Suppressor macrophage (primary cell): ENCODE measurements around the gene ITGB6.
"Not testable (repeated sequence)": the region's sequence is repeated elsewhere in the genome, so short reads cannot be mapped to it uniquely, and the experiment has no call there.

ENCODE experiments used
- DNase-seq, 4 experiments: peaks; one replicate each; pipeline ENCODE4 v3.0.0-alpha.2; 2020 to 2022

ITGB6 gene

DNA sequence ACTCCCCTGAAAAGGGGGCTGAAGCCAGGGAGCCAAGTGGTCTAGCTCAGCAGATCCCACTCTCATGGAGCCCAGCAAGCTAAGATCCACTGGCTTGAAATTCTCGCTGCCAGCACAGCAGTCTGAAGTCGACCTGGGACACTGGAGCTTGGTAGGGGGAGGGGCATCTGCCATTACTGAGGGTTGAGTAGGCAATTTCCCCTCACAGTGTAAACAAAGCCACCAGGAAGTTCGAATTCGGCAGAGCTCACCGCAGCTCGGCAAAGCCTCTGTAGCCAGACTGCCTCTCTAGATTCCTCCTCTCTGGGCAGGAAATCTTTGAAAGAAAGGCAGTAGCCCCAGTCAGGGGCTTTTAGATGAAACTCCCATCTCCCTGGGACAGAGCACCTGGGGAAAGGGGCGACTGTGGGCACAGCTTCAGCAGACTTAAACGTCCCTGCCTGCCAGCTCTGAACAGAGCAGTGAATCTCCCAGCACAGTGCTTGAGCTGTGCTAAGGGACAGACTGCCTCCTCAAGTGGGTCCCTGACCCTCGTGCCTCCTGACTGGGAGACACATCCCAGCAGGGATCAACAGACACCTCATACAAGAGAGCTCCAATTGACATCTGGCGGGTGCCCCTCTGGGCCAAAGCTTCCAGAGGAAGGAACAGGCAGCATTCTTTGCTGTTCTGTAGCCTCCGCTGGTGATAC lies 18.8 kb downstream of the ITGB6 start:
- DNase-seq, result peak; percentile 5 to 41 (median 23)

DNA sequence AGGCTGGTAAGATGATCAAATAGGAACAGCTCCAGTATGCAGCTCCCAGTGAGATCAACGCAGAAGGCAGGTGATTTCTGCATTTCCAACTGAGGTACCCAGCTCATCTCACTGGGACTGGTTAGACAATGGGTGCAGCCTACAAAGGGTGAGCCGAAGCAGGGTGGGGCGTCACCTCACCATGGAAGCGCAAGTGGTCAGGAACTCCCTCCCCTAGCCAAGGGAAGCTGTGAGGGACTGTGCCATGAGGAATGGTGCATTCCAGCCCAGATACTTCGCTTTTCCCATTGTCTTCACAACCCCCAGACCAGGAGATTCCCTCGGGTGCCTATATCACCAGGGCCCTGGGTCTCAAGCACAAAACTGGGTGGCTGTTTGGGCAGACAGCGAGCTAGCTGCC lies 19.4 kb downstream of the ITGB6 start:
- not testable (repeated sequence) for DNase-seq

DNA sequence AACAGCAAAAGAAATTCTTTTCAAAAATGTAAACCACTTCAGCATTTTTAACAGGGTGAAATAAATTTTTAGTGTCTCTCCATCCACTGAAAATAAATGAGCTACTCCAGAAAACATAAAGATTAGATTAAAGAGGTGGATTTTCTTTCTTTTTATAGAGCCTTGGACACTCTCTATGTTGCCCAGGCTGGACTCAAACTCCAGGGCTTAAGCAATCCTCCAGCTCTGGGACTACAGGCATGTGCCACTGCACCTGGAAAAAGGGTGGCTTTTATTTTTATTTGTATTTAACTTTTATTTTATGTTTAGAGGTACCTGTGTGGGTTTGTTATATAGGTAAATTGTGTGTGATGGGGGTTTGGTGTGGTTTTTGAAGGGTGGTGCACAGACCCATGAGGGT lies 19.9 kb downstream of the ITGB6 start:
- DNase-seq, result no peak

DNA sequence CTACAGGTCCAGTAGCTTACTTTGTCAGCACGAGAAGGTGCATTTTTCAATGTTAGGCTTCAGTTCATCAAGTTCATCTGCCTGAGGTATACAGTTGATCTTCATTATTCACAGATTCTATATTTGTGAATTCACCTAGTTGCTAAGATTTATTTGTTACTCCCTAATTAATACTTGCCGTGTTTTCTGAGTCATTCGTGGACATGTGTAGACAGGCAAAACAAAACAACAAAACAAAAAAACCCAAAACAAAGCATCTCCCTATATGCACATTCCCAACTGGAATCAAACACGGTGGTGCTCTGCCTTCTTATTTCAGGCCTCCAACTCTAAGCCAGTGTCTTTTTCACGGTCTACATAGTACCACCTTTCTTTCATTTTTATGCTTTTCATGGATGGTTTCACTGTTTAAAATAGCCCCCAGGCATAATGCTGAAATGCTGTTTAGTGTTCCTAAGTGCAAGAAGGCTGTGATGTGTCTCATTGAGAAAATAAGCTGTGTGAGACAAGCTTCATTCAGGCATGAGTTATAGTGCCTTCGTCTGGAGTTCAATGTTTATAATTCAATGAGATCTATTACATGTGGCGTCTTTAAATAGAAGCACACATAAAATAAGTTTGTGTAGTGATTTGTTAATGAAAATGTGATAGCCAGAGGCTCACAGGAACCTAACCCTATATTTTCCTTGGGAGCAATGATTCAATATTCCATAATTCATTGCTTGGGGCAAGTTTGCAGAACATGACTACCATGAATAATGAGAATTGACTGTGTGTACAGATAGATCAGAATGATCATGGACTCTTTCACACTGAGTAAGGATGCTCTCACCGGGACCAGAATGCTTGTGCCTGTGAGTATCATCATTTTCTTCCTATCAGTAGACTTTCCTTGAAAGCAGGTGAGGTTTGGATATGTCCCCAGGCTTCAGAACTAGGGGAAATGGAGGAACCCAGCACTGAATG lies 24.6 kb downstream of the ITGB6 start:
- DNase-seq, result no peak

DNA sequence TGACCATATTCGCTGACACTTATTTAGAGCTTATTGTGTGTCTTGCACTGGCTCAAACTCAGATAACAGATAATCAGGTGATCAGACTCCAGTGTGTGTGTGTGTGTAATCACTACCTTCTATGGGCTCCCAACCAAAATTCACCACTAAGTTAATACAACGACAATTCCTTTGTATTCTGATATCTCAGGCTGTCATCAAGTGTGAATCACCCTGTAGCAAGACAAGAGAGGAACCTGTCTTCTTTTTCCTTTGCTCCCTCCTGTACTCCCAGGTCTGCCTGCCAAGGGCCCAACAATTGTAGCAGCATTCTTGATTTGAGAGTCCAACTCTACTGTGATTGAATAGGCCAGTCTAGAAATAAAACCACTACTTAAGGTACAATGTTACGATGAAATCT lies 25.8 kb downstream of the ITGB6 start:
- DNase-seq, result no peak

DNA sequence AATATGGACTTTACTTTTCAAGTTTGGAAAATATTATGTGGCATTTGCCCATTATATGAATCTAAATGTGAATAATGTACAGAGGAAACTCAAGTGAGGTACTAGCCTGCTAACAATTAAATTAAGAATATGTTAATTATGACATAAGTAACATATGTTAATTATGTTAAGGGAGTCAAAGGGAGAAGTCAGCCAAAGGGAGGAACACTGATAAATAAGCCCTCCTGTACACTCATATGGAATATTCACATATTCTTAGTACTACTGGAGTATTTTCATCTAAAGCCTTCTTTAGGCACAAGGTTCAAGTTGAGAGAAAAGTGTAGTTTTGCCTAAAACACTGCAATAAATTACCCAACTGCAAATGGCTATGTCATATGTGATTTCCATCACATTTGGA lies 30.1 kb downstream of the ITGB6 start:
- DNase-seq, result no peak

DNA sequence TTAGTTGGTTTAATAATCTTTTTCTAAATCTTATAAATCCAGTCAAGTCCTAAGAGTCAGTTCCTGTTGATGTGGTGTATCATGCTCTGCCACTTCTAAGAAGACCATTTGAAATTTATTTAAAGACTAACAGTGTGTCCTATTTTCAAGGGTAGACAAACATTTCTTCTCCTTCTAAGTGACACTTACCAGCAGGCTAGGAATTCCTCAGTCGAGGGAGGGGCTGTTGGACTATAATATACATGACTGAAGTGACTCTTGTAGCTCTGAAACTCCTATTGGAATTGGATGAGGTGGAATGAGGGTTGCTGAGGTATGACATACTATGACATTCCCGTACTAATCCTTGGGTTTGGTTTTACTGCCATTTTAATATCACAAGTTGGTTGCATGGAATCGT lies 30.6 kb downstream of the ITGB6 start:
- DNase-seq, result no peak

DNA sequence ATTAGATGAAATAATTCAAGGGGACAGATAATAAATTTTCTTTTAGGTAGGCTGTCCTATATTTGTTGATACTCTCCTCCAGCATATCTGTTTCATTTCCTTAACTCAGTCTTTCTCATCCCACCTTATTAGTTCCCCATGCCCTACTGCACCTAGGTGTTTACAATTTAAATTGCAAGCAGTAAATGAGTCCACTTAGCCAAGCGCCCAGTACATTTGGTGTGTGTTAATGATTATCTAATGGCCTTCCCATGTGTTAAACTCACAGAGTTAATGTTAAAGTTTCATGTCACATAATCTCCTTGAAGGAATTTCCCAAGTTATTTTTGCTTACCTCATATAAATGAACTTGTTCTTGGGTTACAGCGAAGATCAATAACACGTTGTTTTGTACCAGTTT lies 31.2 kb downstream of the ITGB6 start:
- no peak for DNase-seq

DNA sequence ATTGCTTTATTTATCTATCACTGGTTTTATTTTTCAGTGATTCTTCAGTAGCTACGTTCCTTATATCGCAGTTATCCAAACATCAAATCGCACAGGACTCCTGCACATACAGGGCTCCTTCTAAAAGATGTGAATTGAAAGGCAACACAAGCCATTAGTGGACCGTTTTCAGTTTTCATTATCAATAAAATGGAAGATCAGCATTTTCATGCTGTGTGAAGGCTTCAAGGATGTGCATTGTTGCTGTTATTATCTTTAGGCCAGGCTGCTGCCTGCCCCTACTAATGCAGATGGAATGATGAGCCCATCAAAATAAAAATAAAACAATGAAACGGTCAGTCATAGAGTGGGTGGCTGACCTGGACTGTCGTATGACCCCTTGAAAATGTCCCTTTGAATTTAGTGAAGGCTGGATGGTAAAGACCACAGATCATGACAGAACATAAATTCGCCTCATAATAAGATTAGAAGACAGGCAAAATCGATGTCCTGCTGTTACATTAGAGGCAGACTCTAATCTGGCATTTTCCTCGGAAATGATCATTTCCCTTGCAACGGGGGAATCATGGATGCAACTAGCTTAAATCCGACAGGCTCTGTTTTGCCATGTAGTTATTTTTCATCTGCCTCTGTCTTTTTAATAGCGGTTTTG lies 32.9 kb downstream of the ITGB6 start:
- DNase-seq, result no peak

DNA sequence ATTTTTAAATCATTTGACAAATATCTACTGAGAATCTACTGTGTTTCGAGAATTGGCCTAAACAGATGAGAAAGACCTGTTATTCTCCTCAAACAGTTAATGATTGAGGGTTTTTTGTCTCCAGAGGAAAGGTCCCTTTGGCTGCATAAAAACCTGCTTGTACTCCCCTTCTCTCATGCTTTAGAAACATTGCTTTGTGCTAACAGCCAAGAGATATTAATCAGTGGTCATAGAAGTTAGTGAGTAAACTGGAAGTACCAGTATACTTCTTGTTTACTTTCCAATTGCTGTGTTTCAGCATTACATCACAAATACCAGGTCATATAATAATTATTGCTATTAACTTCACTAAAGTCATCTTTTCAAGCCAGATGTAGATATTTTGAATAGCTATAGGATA lies 34.1 kb downstream of the ITGB6 start:
- no peak for DNase-seq

DNA sequence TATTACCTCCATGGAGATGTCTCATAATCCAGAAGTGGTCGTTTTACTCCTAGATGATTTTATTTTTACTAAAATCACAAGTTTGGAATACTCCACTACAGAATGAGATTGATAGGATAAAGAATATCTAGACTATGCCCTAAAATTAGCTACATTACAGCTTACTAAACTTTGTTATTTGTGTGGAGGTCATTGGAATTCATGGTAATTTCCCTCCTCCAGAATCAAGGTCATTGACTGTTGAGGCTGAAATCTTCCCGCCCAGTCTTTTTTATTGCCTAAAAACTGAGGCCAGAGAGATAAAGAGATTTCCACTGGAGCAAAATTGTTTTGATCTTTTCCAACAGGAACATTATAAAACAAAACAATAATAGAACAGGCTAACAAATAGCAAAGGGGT lies 35.0 kb downstream of the ITGB6 start:
- DNase-seq, result no peak

DNA sequence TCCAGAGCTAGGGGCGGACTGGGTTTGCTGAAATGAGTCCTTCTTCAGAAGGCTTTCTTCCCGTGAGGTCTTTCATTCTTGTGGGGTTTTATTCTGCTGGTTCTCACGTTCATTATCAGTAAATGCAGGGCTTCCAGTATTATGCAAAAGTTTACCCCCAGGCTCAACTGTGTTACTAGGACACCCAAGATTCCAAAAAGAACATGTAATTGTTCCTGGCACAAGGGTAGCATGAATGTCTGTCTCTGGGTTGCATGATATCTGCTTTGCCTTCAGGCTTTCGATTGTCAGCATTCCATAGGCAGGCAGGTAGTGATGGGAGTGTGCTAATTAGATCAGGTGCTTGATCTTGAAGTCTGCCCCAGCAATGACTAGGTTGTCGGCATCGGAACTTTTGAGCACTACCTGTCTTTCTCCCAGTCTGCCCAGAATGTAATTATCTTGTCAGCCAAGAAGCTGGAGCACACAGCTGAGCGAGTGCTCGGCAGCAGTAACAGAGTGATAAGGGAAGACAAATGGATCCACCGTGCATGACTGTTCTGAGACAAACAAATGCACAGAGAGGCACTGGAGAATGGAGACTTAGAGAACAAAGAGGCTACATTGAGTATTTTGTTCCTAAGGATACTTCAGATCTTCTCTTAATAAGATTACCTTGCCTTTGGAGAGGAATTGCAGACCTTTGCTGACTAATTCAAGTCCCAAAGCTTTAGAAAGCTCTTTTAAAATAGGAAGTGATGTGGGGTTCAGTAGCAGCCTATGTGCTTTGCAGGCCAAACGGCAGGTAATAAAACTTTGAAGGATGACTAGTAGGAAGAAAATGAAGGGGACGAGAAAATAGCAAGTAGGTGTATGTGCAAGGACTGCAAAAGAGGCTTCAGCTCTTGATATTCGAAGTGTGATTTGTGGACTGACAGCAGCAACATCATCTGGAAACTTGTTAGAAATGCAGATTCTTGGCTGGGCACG lies 41.9 kb downstream of the ITGB6 start:
- no peak for DNase-seq

DNA sequence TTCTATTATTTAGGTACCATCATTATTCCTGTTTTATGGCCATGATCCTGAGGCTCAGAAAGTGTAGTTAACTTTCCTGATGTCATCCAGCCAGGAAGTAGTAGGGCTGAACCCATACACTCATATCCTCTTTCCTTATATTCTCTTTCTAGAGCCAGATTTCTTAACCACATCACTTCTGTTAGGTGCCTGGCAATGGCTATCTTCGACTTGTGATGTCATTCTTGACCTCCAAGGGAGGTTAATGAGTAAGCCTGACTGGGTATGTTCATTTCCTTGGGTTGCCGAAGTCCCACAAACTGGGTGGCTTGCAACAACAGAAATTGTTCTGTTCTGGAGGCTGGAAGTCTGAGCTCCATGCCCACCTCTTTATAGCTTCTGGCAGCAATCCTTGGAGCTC lies 43.4 kb downstream of the ITGB6 start:
- DNase-seq, result peak; percentile 4 to 67 (median 24)

DNA sequence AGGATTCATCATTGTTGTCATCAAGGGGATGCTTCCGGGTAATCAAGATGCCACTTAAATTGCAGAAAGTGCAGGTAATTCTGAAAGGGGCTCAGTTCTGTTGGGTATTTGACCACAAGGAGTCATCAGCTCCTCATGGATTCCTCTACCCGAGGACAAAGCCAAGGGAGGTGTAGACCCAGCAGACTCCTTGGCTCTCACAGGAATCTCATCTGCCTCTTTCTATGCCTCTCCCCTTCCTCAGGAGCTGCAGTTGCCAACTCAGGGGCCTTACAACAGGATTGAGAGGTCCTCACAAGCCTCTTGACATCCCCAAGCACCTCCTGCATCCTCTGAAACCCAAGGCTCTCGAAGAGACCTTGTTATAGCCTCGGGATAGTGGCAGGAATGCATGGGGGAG lies 44.0 kb downstream of the ITGB6 start:
- no peak for DNase-seq

DNA sequence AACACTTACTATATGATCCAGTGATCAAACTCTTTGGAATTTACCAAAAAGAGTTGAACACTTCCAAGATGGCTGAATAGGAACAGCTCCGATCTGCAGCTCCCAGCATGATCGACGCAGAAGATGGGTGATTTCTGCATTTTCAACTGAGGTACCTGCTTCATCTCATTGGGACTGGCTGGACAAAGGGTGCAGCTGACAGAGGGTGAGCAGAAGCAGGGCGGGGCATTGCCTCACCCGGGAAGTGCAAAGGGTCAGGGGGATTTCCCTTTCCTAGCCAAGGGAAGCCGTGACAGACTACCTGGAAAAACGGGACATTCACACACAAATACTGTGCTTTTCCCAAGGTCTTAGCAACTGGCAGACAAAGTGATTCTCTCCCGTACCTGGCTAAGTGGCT lies 51.7 kb downstream of the ITGB6 start:
- DNase-seq, result not testable (repeated sequence)

DNA sequence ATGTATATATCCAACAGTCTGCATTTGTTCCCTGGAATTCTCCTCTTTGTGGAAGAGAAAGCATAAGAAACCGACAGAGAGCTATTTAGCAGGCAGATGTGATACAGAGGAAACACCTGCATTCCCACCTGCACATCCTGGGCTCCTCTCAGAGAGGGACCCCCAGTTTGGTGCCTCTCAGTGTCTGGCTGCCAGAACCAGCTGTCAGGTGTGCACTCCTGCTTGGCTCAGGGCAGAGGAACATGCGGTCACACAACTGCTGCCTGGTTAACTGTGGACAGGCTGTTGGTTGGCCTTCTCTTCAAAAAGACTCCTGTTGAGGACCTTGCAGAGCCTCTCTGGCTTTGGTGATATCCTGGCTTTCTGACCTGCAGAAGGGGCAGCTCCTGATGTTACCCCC lies 54.6 kb downstream of the ITGB6 start:
- no peak for DNase-seq

DNA sequence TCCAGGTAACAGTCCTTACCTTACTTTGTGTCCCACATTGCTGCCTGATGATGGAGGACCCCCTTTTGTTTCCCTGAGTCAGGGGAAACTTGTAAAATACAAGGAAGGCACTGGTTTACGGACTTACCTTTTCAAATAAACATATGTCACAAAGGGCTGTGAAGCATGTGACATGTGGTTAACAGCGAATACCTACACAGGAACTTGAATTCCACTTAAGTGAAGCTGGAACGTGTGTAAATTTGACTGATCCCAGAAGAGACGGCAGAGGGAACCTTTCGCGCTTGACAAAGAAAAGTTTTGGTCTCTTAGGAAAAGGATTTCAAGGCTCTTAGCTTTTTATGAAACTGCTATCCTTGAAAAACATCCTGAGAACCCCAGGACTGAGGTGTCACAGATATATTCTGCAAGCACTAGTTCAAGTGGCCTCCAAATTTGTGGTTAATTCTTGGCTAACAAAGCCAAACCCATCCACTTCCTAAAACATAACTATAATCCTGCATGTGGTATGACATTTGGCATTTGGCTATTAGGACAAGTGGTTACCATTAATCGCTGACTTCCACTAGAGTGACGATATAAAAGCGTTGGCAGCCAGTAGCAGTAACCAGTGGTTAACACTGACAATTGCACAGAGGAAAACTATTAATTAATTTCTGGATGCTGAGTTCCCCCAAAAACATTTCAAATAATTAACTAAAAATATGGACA lies 55.6 kb downstream of the ITGB6 start:
- peak in 1 of 4 experiments; percentile 6 for DNase-seq

DNA sequence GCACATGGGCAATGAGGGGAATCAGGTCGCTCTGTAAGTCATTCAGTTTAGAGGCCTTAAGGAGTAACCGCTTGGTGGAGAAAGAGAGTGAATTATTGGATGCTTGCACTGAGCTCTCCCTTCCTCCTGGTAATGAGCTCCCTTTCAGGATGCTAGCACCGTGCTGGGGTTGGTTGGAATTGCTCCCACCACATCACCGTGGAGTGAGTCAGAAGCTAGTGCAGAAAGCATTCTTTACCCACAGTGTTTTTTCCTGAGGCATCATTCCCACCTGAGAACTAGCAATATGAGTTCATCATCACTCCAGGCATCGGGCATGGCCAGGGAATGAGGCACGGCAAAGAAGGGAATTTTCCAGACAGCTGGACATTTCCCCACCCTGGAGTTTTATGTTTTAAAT lies 57.6 kb downstream of the ITGB6 start:
- DNase-seq, result no peak

DNA sequence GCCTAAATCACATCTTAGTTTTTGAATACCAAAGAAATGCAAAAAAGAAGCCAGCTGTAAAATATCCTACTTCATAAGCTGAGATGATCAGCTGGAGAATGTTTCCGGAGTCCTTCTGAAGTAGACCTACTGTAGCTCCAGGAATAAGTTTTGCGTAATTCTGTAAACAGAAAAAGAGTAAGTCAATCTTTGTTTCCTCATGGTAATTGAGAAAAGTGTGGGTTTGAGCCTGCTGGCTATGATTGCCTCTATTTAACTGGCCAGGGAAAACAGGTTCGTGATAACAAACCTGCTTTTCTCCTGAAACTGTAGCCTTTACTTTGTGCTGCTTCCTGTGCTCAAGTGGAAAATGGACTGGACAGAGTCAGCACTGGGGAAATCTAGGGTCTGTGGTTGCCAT lies 58.2 kb downstream of the ITGB6 start:
- no peak for DNase-seq

DNA sequence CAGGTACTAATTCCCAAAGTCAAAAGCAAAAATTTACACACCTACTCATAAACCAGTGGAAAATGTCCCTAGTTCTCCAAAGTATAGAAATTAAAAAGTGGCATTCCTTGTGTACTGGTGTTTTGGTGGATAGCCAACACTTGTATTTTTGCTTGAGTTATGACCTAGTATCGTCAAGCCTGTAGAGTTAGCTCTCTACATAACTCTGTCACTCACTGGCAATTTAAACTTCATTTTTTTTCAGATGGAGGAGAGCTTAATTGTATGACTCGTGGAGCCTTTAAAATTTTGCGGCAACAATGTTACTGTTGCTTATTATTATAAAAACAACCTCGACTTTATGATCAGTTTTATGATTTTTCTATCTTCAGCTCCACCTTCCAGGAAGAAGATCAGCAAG lies 58.7 kb downstream of the ITGB6 start:
- DNase-seq, result no peak

DNA sequence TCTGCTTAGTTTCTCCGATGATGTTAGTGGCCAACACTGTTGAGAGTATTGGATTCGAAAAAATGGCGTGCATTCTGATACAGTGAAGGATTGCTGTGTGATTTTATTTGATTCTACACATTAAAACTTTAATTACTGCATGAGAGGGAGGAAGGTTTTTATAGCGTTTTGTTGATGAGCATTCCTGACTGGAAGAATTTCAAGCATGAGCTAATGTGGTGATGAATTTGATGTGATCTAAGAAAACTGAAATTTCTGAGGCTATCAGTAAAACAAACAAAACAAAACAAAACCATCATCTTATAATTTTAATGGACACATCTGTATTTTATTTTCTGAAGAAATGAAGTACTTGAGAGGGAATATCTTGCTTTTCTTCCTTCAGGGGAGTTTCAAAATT lies 59.6 kb downstream of the ITGB6 start:
- DNase-seq, result no peak

DNA sequence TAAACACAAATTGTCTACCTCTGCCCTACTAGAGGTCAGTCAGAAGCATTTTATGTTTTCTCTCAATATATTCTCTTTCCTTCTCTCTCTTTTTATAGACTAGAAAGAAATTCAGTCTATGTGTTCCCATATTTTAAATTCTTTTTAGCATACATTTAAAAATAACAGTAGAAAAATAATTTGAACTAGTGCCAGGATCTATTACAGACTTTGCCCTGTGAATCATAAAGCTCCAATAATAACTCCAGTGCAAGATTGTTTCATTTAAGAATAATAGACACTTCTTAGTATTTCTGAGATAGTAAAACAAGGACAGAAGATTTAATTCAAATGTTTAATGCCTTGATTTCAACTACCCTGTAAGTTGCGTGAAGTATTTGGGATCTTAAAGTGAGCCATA lies 60.1 kb downstream of the ITGB6 start:
- DNase-seq, result no peak
